Gastrocnemius medialis (tissue), 4 donors: ENCODE data around the gene FOXR1.

Source experiments
- POLR2A ChIP-seq, 2 donors: fragments of 450-650 bp; IDR thresholded peaks; one replicate each; pipeline ENCODE4 v1.6.1; 2017; ENCODE audit warnings: antibody characterized with exemption in 2 of 2, mild to moderate bottlenecking in 2 of 2, moderate library complexity in 2 of 2
- TF ChIP-seq, protein P1 (sequence below), 5 experiments: fragments of 450-650 bp in 3 of 5; fragments of 200-600 bp in 2 of 5; sonication (generic) in 2 of 5; IDR thresholded peaks in 4 of 5; conservative IDR thresholded peaks in 1 of 5; 1 replicate in 4 of 5; 2 replicates in 1 of 5; pipeline ENCODE4 v1.5.1; 2016 to 2019; ENCODE audit warnings: antibody characterized with exemption in 5 of 5, mild to moderate bottlenecking in 3 of 5, moderate library complexity in 3 of 5

DNA sequence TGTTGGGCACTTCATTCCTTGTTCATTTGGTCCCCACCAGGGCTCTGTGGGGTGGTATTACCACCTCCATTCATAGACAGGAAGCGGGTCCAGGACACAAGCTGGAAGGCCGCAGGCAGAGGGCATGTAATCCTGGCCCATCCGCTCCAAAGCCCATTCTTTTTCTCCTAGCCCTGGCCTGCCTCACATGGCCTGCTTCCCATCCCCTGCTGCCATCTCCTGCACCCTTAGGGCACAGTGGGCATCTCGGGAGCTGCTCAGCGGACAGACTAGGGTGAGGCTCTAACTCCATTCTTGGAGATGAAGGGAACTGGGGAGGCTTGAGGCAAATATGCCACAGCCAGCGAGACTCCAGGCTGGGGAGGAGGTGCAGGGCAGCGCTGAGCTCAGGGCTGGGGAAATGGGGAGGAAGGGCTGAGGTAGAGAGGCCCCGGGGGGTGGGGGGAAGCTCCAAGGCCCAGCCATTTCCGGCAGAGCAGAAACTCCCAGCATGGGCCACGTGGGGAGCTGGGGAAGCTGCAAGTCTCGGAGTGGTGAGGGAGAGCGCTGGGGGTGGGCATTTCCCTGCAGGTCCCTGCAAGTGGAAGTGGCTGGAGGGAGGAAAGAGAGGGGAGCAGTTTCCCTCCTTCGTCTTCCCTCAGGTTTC lies 31.5 kb upstream of the FOXR1 start:
- no peak for TF ChIP-seq POLR2A (IDR thresholded peaks at IDR 0.05)
- TF ChIP-seq, protein P1, sequence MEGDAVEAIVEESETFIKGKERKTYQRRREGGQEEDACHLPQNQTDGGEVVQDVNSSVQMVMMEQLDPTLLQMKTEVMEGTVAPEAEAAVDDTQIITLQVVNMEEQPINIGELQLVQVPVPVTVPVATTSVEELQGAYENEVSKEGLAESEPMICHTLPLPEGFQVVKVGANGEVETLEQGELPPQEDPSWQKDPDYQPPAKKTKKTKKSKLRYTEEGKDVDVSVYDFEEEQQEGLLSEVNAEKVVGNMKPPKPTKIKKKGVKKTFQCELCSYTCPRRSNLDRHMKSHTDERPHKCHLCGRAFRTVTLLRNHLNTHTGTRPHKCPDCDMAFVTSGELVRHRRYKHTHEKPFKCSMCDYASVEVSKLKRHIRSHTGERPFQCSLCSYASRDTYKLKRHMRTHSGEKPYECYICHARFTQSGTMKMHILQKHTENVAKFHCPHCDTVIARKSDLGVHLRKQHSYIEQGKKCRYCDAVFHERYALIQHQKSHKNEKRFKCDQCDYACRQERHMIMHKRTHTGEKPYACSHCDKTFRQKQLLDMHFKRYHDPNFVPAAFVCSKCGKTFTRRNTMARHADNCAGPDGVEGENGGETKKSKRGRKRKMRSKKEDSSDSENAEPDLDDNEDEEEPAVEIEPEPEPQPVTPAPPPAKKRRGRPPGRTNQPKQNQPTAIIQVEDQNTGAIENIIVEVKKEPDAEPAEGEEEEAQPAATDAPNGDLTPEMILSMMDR (IDR thresholded peaks at IDR 0.05 in 4 of 5, conservative IDR thresholded peaks at IDR 0.05 in 1 of 5): no peak
